LNCAP (cell line): Measurements from ENCODE around the gene HCAR2.
"Not testable (repeated sequence)": the region's sequence is repeated elsewhere in the genome, so short reads cannot be mapped to it uniquely, and the experiment has no call there.

Experiments
- TF ChIP-seq, protein P1 (sequence below): fragments of 450-650 bp; IDR thresholded peaks from 2 replicates; pipeline ENCODE4 v1.5.1; 2017; ENCODE audit warnings: mild to moderate bottlenecking

HCAR2 gene

DNA sequence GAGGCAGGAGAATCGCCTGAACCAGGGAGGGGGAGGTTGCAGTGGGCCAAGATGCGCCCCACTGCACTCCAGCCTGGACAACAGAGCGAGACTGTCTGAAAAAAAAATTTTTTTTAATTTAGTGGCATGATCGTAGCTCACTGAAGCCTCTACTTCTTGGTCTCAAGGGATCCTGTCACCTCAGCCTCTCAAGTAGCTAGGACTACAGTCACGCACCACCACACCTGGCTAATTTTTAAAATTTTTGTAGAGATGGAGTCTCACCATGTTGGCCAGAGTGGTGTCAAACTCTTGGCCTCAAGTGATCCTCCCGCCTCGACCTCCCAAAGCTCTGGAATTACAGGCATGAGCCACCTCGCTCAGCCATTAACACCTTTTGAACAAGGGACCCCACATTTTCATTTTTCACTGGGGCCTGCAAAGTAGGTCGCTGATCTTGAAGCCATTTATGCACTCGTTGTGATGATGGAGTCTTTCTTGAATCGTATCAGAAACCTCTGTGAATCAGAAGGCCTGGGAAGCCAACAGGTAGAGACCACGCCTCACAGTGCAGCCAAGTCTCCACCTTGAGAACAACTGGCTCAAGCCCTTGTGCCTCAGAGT lies 21.6 kb upstream of the HCAR2 start:
- TF ChIP-seq, protein P1, sequence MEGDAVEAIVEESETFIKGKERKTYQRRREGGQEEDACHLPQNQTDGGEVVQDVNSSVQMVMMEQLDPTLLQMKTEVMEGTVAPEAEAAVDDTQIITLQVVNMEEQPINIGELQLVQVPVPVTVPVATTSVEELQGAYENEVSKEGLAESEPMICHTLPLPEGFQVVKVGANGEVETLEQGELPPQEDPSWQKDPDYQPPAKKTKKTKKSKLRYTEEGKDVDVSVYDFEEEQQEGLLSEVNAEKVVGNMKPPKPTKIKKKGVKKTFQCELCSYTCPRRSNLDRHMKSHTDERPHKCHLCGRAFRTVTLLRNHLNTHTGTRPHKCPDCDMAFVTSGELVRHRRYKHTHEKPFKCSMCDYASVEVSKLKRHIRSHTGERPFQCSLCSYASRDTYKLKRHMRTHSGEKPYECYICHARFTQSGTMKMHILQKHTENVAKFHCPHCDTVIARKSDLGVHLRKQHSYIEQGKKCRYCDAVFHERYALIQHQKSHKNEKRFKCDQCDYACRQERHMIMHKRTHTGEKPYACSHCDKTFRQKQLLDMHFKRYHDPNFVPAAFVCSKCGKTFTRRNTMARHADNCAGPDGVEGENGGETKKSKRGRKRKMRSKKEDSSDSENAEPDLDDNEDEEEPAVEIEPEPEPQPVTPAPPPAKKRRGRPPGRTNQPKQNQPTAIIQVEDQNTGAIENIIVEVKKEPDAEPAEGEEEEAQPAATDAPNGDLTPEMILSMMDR = no peak

DNA sequence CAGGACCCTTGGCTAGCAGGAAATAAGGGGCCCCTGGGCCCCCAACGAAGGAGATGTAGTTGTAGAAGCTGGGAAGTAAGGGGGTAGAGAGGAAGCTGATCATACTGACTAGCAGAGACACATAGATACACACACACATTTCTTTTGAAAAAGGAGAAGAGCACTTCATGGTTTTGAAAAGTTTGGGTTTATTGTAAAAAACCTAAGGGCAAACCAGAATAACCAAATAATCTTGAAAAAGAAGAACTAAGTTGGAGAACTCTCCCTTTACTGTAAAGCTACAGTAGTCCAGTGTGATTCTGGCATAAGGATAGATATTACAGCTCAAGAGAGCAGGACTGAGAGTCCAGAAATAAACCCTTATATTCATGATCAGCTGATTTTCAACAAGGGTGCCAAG lies 19.2 kb upstream of the HCAR2 start:
- TF ChIP-seq, protein P1 = no peak

DNA sequence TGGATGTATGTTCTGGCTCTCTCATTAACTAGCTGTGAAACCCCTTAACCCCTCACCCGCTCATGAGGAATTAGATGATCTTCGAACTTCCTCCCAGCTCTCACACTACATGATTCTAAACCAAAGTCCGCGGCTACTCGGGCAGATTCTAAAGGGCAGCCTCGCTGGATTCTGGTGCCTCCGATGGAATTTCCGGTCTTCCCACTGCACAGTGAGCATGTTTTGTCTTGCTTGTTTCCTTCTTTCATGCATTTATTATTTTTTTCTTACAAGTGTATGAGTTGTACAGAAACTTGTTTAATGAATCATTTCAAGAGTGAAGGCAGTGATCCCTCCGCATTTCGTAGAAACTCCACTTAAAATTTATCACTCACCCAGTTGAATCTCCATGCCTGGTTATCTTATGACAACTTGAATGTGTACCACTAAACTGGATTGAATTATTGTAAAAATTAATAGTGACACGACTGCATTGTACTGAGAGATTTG lies 17.9 kb upstream of the HCAR2 start:
- TF ChIP-seq, protein P1 = no peak

DNA sequence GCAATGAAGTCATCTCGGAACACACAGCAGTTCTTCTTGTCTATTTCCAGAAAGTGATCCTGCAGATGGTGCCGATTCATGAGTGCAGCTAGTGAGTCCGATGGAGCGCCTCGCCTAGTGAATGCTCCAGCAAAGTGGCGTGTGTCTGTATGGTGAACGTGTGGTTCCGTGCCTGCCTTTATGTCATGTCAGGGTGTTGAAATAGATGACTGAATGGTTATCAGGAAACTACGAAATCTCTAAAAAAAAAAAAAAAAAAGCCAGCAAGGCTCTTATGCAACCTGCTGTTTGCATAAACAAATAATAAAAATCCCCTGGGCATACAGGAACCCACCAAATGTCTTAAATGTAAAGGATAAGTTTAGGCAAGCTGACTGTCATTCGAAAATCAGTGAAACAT lies 13.5 kb upstream of the HCAR2 start, which contains the start of gene HCAR3:
Gene HCAR3 (minus strand): TSS at position 154 of the 400 bp plus-strand sequence. CDS start 74 bp downstream, at position 80.
- TF ChIP-seq, protein P1 = not testable (repeated sequence)

DNA sequence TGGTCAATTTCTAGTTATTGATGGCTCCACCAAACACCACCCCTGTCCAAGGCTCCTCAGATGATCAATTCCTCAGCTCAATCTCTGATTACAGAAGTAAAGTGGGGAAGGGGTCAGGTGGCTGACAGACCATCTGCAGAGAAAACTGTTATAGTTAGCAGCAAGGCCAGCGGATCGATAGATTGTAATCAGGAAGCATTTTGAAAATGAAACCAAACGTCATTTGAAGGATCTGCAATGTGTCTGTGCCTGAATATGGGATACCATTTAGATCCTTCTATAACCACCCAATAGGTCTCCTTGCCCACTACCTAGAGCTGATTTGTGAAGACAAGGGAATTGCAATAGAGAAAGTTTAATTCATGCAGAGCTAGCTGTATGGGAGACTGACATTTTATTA lies 11.6 kb downstream of the HCAR2 start:
- TF ChIP-seq, protein P1 = no peak

DNA sequence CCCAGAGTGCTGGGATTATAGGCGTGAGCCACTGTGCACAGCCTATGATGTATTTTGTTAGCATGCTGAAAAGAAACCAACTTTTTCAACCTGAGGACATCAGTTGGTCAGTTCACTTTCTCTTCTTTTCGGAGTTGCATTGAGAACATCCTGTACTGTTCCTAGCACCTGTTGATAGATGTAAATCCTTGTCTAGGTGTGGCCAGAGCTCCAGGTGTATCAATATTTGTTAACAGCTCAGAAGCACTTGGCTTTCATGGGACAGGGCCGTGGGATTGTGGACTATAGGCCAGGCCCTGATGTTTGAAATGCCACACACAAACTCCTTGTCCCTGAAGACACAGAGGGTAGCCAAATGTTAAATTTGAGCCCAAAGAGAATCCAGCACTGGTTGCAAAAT lies 14.9 kb downstream of the HCAR2 start:
- TF ChIP-seq, protein P1 = no peak

DNA sequence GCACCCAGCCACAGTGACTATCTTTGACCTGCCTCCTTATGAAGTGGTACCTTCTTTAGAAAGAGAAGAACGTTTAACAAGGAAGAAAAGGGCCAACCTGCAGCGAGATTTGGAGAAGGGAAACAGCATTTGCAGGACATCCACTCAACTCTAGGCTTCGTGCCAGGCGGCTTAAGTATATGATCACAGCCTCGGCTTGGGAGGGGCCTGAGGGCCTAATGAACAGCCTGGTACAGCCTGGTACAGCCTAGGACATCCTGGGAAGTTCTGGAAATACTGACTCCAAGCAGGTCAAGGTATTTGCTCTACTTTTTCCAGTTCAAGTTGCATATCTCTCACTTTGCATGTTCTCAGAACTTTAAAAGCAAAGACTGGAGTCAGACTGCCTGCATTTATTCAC lies 16.1 kb downstream of the HCAR2 start:
- TF ChIP-seq, protein P1 = no peak

DNA sequence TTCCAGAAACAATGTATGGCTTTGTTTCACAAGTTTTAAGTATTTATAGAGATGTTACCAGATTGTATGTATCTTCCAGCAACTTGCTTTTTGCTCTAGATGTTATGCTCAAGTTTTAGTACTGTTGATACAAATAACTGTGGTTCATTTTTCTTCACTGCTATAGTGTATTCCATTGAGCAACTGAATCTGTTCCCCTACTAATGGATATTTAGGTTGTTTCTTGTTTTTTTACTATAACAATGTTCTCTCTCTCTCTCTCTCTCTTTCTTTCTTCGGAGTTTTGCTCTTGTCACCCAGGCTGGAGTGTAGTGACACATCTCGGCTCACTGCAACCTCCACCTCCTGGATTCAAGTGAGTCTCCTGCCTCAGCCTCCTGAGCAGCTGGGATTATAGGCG lies 16.6 kb downstream of the HCAR2 start:
- TF ChIP-seq, protein P1 = no peak
